GM12878 (cell line): ENCODE data around the gene GDF11. TPM values are rescaled to one million over a fixed set of nuclear protein-coding genes. Genes with fewer than 3 reads are reported as not detected.

ENCODE experiments used
- ATAC-seq: fragments of 200-7000 bp; cut with Tn5 transposase; 3 replicates; pipeline ENCODE4 v1.9.1; 2020; ENCODE audit warnings: mild to moderate bottlenecking, moderate library complexity
- BruUV-seq: library from RNA; stranded (reverse); fragments of 400-500 nt; replicated peaks from 2 replicates; lab custom pipeline; 2021; lab: Mats Ljungman, UMichigan
- CTCF ChIA-PET: fragments of 300-600 bp; sonication (Branson Sonifier 250); formaldehyde crosslinking; extraction: SDS; loops from one replicate; lab custom pipeline; 2021; ENCODE audit warnings: inconsistent platforms; lab: Yijun Ruan, JAX
- POLR2A ChIA-PET: fragments of 350-600 bp; formaldehyde crosslinking; extraction: SDS; loops from one replicate; lab custom pipeline; 2021; ENCODE audit warnings: inconsistent platforms; lab: Charles Lee
- RAD21 ChIA-PET: fragments of 300-600 bp; sonication (Branson Sonifier 250); formaldehyde crosslinking; loops from one replicate; lab custom pipeline; 2023; ENCODE audit warnings: antibody characterized with exemption; ENCODE audit not compliant: unreplicated experiment; lab: Charles Lee
- SMC1A ChIA-PET: fragments of 300-600 bp; sonication (Branson Sonifier 250); formaldehyde crosslinking; loops from one replicate; lab custom pipeline; 2023; ENCODE audit not compliant: unreplicated experiment, uncharacterized antibody; lab: Charles Lee
- DNase-seq: peaks from one replicate; pipeline ENCODE4 v3.0.0-alpha.2; 2011; ENCODE audit warnings: low read depth, low spot score
- FAIRE-seq: peaks from 3 replicates; lab custom pipeline; 2011; peaks lifted over from hg19 to GRCh38; lab: Jason Lieb, UNC
- H2AFZ ChIP-seq: 2 replicates; pipeline ENCODE4 v1.6.0; 2011; ENCODE audit warnings: low read depth, low read length, control low read depth; ENCODE audit not compliant: control insufficient read depth
- H3K27ac ChIP-seq: 2 replicates; pipeline ENCODE4 v1.5.1; 2011; ENCODE audit warnings: control low read depth; ENCODE audit not compliant: control insufficient read depth, insufficient read depth
- H3K27me3 ChIP-seq, 2 experiments: replicated peaks in 1 of 2; 2 replicates each; pipeline versions ENCODE4 v1.6.0 to v1.6.1; 2011; ENCODE audit warnings: low read length in 1 of 2; ENCODE audit not compliant: control insufficient read depth in 2 of 2, insufficient read depth in 2 of 2
- H3K36me3 ChIP-seq, 2 experiments: 2 replicates each; pipeline ENCODE4 v1.5.1; 2011; ENCODE audit warnings: low read length in 1 of 2; ENCODE audit not compliant: control insufficient read depth in 2 of 2, insufficient read depth in 2 of 2
- H3K4me1 ChIP-seq: 2 replicates; pipeline ENCODE4 v1.6.1; 2011; ENCODE audit warnings: mild to moderate bottlenecking, low read length, moderate library complexity, mixed read lengths; ENCODE audit not compliant: control insufficient read depth, insufficient read depth
- H3K4me2 ChIP-seq: 2 replicates; pipeline ENCODE4 v1.6.0; 2011; ENCODE audit warnings: control low read depth; ENCODE audit not compliant: control insufficient read depth, insufficient read depth
- H3K4me3 ChIP-seq: fragments of 200-600 bp; sonication (generic); 2 replicates; pipeline ENCODE4 v1.5.1; 2016
- H3K79me2 ChIP-seq: 2 replicates; pipeline ENCODE4 v1.6.0; 2011; ENCODE audit warnings: low read length; ENCODE audit not compliant: control insufficient read depth, insufficient read depth
- H3K9ac ChIP-seq: 2 replicates; pipeline ENCODE4 v1.8.0; 2011; ENCODE audit warnings: low read length, control low read depth, mixed read lengths; ENCODE audit not compliant: control insufficient read depth, insufficient read depth
- H3K9me3 ChIP-seq: replicated peaks from 3 replicates; pipeline ENCODE4 v1.5.1; 2011; ENCODE audit warnings: mild to moderate bottlenecking, low read length; ENCODE audit not compliant: control insufficient read depth, insufficient read depth
- H4K20me1 ChIP-seq: 2 replicates; pipeline ENCODE4 v1.6.0; 2011; ENCODE audit not compliant: control insufficient read depth, insufficient read depth
- ASH2L ChIP-seq: fragments of 300-600, 200-600 bp; sonication (generic); IDR thresholded peaks from 2 replicates; pipeline ENCODE4 v1.6.1; 2017; ENCODE audit warnings: low read depth, mild to moderate bottlenecking, borderline replicate concordance
- CBX5 ChIP-seq: sonication (generic); IDR thresholded peaks from 2 replicates; pipeline ENCODE4 v1.6.1; 2016; ENCODE audit warnings: low read depth, moderate library complexity, mild to moderate bottlenecking, inconsistent platforms
- CEBPB ChIP-seq, 2 experiments: fragments of 150-350 bp in 1 of 2; IDR thresholded peaks; 2 replicates each; pipeline ENCODE4 v1.6.1; 2012 to 2014; ENCODE audit warnings: low read depth in 2 of 2, low read length in 2 of 2, borderline replicate concordance in 1 of 2, inconsistent platforms in 1 of 2
- EP300 ChIP-seq, 2 experiments: fragments of 150-350 bp in 1 of 2; IDR thresholded peaks; 2 replicates each; pipeline ENCODE4 v1.6.1; 2011 to 2012; ENCODE audit warnings: low read depth in 2 of 2, low read length in 2 of 2, borderline replicate concordance in 1 of 2, improper control_type of control experiment in 1 of 2, inconsistent platforms in 1 of 2; ENCODE audit not compliant: control insufficient read depth in 1 of 2
- GABPA ChIP-seq: IDR thresholded peaks from 2 replicates; pipeline ENCODE4 v1.6.1; 2014; ENCODE audit warnings: antibody characterized with exemption, low read depth, mild to moderate bottlenecking, inconsistent platforms
- HDAC6 ChIP-seq: fragments of 200-600 bp; sonication (generic); IDR thresholded peaks from one replicate; pipeline ENCODE4 v1.8.0; 2017; ENCODE audit warnings: antibody characterized with exemption; ENCODE audit not compliant: unreplicated experiment
- JUND ChIP-seq: IDR thresholded peaks from 2 replicates; pipeline ENCODE4 v1.6.1; 2012; ENCODE audit warnings: low read depth, mild to moderate bottlenecking, low read length, improper control_type of control experiment, moderate library complexity
- MEF2B ChIP-seq: fragments of 450-650 bp; IDR thresholded peaks from 2 replicates; pipeline ENCODE4 v1.6.1; 2018; ENCODE audit warnings: mild to moderate bottlenecking, moderate library complexity; ENCODE audit not compliant: partially characterized antibody, poor library complexity, severe bottlenecking
- MLLT1 ChIP-seq: fragments of 450-650 bp; IDR thresholded peaks from 2 replicates; pipeline ENCODE4 v1.6.1; 2016; ENCODE audit warnings: mild to moderate bottlenecking
- NR2C2 ChIP-seq: IDR thresholded peaks from 2 replicates; pipeline ENCODE4 v1.6.1; 2011; ENCODE audit warnings: borderline replicate concordance, low read depth; ENCODE audit not compliant: control insufficient read depth, insufficient read length
- POU2F2 ChIP-seq: IDR thresholded peaks from 3 replicates; pipeline ENCODE4 v1.6.1; 2011; ENCODE audit warnings: low read depth, mild to moderate bottlenecking, low read length, borderline replicate concordance
- RAD51 ChIP-seq: fragments of 450-650 bp; IDR thresholded peaks from 2 replicates; pipeline ENCODE4 v1.6.1; 2016; ENCODE audit warnings: moderate library complexity, mild to moderate bottlenecking, inconsistent platforms
- RELA ChIP-seq: fragments of 450-650 bp; IDR thresholded peaks from 2 replicates; pipeline ENCODE4 v1.8.0; 2014; ENCODE audit warnings: borderline replicate concordance; ENCODE audit not compliant: partially characterized antibody
- SIN3A ChIP-seq: IDR thresholded peaks from 2 replicates; pipeline ENCODE4 v1.6.1; 2012; ENCODE audit warnings: low read depth, low read length, improper control_type of control experiment
- SMAD5 ChIP-seq: IDR thresholded peaks from 2 replicates; pipeline ENCODE4 v1.6.1; 2016; ENCODE audit warnings: antibody characterized with exemption, low read depth
- SREBF1 ChIP-seq: IDR thresholded peaks from 2 replicates; pipeline ENCODE4 v1.6.1; 2012; ENCODE audit warnings: mild to moderate bottlenecking, low read length
- STAT1 ChIP-seq: fragments of 450-650 bp; conservative IDR thresholded peaks from 2 replicates; pipeline ENCODE4 v1.6.1; 2014; ENCODE audit warnings: antibody characterized with exemption, mild to moderate bottlenecking
- STAT3 ChIP-seq: IDR thresholded peaks from 2 replicates; pipeline ENCODE4 v1.6.1; 2011; ENCODE audit warnings: low read depth, low read length, improper control_type of control experiment
- SUPT20H ChIP-seq: IDR thresholded peaks from 2 replicates; pipeline ENCODE4 v1.6.1; 2011; ENCODE audit warnings: low read depth, mild to moderate bottlenecking, low read length, moderate library complexity, borderline replicate concordance; ENCODE audit not compliant: control insufficient read depth
- TARDBP ChIP-seq: IDR thresholded peaks from 2 replicates; pipeline ENCODE4 v1.6.1; 2016; ENCODE audit warnings: borderline replicate concordance
- TBL1XR1 ChIP-seq: IDR thresholded peaks from 2 replicates; pipeline ENCODE4 v1.6.1; 2012; ENCODE audit warnings: low read depth, low read length, improper control_type of control experiment
- TCF3 ChIP-seq: IDR thresholded peaks from 2 replicates; pipeline ENCODE4 v1.6.1; 2012; ENCODE audit warnings: low read depth, mild to moderate bottlenecking, low read length, borderline replicate concordance; ENCODE audit not compliant: insufficient read depth
- ZNF217 ChIP-seq: fragments of 450-650 bp; IDR thresholded peaks from 2 replicates; pipeline ENCODE4 v1.6.1; 2017; ENCODE audit warnings: antibody characterized with exemption, mild to moderate bottlenecking
- ZNF24 ChIP-seq: fragments of 450-650 bp; IDR thresholded peaks from 2 replicates; pipeline ENCODE4 v1.6.1; 2017; ENCODE audit warnings: antibody characterized with exemption, mild to moderate bottlenecking
- ZNF274 ChIP-seq: IDR thresholded peaks from one replicate; pipeline ENCODE4 v1.8.0; 2011; ENCODE audit not compliant: insufficient read length, insufficient read depth
- ZNF384 ChIP-seq: IDR thresholded peaks from 2 replicates; pipeline ENCODE4 v1.6.1; 2012; ENCODE audit warnings: low read depth, mild to moderate bottlenecking, low read length, improper control_type of control experiment, borderline replicate concordance
- WGBS: methylation state at CpG from one replicate; pipeline ENCODE4 v1.1.6; 2016; ENCODE audit warnings: low lambda C conversion rate; ENCODE audit not compliant: insufficient replicate concordance, insufficient coverage; ENCODE audit errors: missing lambda C conversion rate; 5-methylcytosine and 5-hydroxymethylcytosine counted together
- in situ Hi-C: fragments of 300-500 bp; cut with MboI; formaldehyde crosslinking; loops from 9 replicates; pipeline ENCODE4 v1.14.3; 2018; ENCODE audit warnings: mixed read lengths
- intact Hi-C: fragments of 100-400 bp; cut with micrococcal nuclease; formaldehyde crosslinking; loops from one replicate; pipeline ENCODE4 v1.14.2; 2022; ENCODE audit not compliant: unreplicated experiment
- polyA plus RNA-seq, 11 experiments: library from polyadenylated mRNA; depleted of rRNA in 4 of 11; unstranded in 6 of 11; stranded (reverse) in 5 of 11; fragments of >200 nt; fragmentation: Nextera tagmentation in 4 of 11; fragmentation: Illumina TruSeq in 1 of 11; extraction: Ambion mirVana in 4 of 11; extraction: Trizol in 1 of 11; gene quantifications; 1 replicate in 1 of 11; 2 replicates in 10 of 11; pipeline versions ENCODE4 v1.2.1 to v1.2.3, GENCODE V29; 2011 to 2016; ENCODE audit warnings: inconsistent platforms in 2 of 11, missing spikeins in 2 of 11, low read depth in 1 of 11
- total RNA-seq, 4 experiments: library from RNA; depleted of rRNA in 3 of 4; stranded (reverse); fragments of >200 nt in 3 of 4; fragmentation: Illumina TruSeq in 1 of 4; extraction: Trizol in 1 of 4; gene quantifications; 2 replicates each; pipeline versions ENCODE4 v1.2.1 to v1.2.3, GENCODE V29; 2013 to 2021

Gene GDF11
- total and polyA plus RNA-seq, 10 of the 15 experiments (the other 5 are each of a cell fraction or from before 2014, with no cell fraction given): 0.83 to 15.4 (median 4.3) TPM

DNA sequence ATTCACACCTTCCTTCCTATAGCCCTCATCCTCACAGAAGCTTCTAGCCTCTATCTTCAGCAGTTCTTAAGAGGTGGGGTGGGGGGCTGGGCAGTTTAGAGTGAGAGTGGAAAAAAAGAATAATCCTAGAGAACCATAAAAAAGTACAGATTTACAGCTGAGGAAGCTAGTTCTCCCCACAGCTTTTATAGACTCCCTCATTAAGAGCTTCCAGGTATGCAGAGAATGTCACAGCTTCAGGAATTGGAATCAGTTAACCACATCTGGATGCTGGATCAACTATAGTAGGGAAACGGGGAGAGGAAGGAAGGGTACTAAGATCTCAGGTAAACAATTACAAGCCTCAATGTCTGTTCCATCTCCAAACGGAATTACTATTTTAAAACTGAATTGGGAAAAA lies 12.3 kb downstream of the GDF11 start (continued):
- TF ChIP-seq JUND (no peak), TCF3 (no peak), ASH2L (no peak), SIN3A (no peak), SUPT20H (no peak), SMAD5 (no peak), SREBF1 (no peak), ZNF274 (no peak), HDAC6 (no peak), MLLT1 (no peak), STAT1 (no peak), RAD51 (no peak), CBX5 (no peak), ZNF24 (no peak)

GRCh38 chr12:55757701-55758100 lies 14.8 kb downstream of the GDF11 start:
- Histone ChIP-seq H3K4me2 (no peak overlapping the region), H3K36me3 (peaks cover 15 to 40% of the 10 kb centered on the region in 2 experiments), H3K79me2 (no peaks in the 10 kb centered on the region), H4K20me1 (no peaks in the 10 kb centered on the region), H3K4me1 (no peaks in the 10 kb centered on the region), H3K9me3 (no peaks in the 10 kb centered on the region; the same call in 2 of the 3 replicates), H3K9ac (no peak overlapping the region), H3K4me3 (no peak overlapping the region), H3K27ac (no peak overlapping the region), H3K27me3 (no peaks in the 10 kb centered on the region), H2AFZ (no peak overlapping the region)
- SMC1A ChIA-PET: interaction anchor here (1.0 to 3.6 kb wide), 3 partner anchors 11 to 20 kb away, joined by 4 to 21 read pairs (median 5); no protein-coding TSS in a partner anchor
- POLR2A ChIA-PET: no interaction called here
- in situ Hi-C loops (no loop called here), intact Hi-C loops (no loop called here)
- BruUV-seq: no TSS peak
- CTCF ChIA-PET: interaction anchor here (1.4 to 2.7 kb wide), 5 partner anchors 10 to 183 kb away, joined by 3 to 12 read pairs (median 4); no protein-coding TSS in a partner anchor
- DNase-seq (no peak), FAIRE-seq (no peak), ATAC-seq (no peak)
- WGBS: 77% methylated on average over 2 of the region's 2 CpGs
- RAD21 ChIA-PET: no interaction called here
- no peak for TF ChIP-seq ZNF217
- TF ChIP-seq TBL1XR1: no peak
- TF ChIP-seq NR2C2: no peak
- TF ChIP-seq EP300 (IDR thresholded peaks at IDR 0.05; ENCODE audit: borderline replicate concordance in 1 of 2, control insufficient read depth in 1 of 2, low read depth in 2 of 2, low read length in 2 of 2): no peak
- no peak for TF ChIP-seq STAT3
- no peak for TF ChIP-seq ZNF384
- TF ChIP-seq CEBPB (IDR thresholded peaks at IDR 0.05; ENCODE audit: borderline replicate concordance in 1 of 2, low read depth in 2 of 2, low read length in 2 of 2): no peak
- TF ChIP-seq MEF2B: no peak
- TF ChIP-seq SMAD5: no peak
- TF ChIP-seq GABPA: no peak
- no peak for TF ChIP-seq TARDBP
- no peak for TF ChIP-seq RELA
- no peak for TF ChIP-seq POU2F2
